Testis (tissue), 2 donors: ENCODE data around the gene FAM131A.

Source experiments
- POLR2A ChIP-seq: fragments of 450-650 bp; IDR thresholded peaks from one replicate; pipeline ENCODE4 v1.6.1; 2017; ENCODE audit warnings: antibody characterized with exemption, mild to moderate bottlenecking, moderate library complexity
- TF ChIP-seq, protein P1 (sequence below), 3 experiments: fragments of 450-650 bp in 2 of 3; fragments of 200-600 bp in 1 of 3; sonication (generic) in 1 of 3; IDR thresholded peaks; one replicate each; pipeline ENCODE4 v1.5.1; 2016 to 2019; ENCODE audit warnings: antibody characterized with exemption in 3 of 3, mild to moderate bottlenecking in 2 of 3, moderate library complexity in 1 of 3

DNA sequence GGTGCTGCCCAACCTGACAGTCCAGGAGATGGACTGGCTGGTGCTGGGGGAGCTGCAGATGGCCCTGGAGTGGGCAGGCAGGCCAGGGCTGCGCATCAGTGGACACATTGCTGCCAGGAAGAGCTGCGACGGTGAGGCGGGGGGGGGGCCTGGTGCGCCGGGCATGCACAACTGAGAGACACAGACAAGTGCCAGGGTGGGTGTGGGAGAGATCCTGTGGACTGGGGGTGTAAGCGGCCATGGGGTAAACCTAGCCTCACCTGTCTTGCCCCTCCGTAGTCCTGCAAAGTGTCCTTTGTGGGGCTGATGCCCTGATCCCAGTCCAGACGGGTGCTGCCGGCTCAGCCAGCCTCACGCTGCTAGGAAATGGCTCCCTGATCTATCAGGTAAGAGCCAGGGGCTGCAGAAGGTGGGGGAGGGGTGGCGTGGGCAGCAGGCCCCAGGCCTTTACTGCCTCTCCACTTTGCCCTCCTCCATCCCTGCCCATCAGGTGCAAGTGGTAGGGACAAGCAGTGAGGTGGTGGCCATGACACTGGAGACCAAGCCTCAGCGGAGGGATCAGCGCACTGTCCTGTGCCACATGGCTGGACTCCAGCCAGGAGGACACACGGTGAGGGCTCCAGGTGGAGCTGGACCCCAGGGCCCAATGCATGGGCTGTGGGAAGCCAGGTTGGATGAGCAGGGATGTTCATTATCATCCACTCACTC is 45.8 kb downstream of the FAM131A start:
- TF ChIP-seq, protein P1, sequence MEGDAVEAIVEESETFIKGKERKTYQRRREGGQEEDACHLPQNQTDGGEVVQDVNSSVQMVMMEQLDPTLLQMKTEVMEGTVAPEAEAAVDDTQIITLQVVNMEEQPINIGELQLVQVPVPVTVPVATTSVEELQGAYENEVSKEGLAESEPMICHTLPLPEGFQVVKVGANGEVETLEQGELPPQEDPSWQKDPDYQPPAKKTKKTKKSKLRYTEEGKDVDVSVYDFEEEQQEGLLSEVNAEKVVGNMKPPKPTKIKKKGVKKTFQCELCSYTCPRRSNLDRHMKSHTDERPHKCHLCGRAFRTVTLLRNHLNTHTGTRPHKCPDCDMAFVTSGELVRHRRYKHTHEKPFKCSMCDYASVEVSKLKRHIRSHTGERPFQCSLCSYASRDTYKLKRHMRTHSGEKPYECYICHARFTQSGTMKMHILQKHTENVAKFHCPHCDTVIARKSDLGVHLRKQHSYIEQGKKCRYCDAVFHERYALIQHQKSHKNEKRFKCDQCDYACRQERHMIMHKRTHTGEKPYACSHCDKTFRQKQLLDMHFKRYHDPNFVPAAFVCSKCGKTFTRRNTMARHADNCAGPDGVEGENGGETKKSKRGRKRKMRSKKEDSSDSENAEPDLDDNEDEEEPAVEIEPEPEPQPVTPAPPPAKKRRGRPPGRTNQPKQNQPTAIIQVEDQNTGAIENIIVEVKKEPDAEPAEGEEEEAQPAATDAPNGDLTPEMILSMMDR (IDR thresholded peaks at IDR 0.05), result no peak
- TF ChIP-seq POLR2A, result no peak
